ENCODE measurements around the gene ESRP2.

The ESRP2 gene

DNA sequence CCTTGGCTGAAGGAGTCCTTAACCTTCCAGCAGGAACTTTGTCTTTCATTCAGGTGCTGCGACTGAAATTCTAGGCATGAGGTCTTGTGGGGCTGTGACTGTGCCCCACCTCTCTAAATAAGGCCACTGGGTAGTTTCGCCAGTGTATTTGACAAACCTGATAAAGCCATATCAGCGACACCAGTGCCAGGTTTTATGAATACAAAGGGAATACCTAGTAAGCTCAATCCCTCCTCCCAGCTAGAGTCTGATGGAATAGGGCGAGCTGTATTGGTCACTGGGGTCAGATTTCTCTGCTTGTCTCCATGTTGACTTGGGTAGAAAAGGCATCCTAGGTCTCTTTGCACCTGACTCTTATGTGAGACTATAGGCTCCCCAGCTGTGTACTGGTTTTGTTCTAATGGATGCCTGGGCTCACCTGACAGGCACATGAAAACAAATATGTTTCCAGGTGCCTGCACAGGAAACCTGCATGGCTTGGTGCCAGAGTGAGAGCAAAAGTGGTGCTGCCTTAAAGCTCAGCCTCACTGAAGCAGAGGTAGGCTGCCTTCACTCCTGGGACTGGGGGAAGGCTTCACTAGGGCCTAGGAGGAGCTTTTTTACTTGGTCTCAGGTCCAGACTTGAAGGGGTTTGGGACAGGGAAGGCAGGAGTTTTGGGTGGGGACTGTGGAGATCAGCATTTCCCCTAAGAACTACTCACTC, 36.7 kb upstream of the ESRP2 start:
- DNase-seq (ENCODE audit: low spot score) = no peak
- no peak overlapping the region for H3K4me3 ChIP-seq
- H3K27ac ChIP-seq = no peak overlapping the region
- TF ChIP-seq, protein P1, sequence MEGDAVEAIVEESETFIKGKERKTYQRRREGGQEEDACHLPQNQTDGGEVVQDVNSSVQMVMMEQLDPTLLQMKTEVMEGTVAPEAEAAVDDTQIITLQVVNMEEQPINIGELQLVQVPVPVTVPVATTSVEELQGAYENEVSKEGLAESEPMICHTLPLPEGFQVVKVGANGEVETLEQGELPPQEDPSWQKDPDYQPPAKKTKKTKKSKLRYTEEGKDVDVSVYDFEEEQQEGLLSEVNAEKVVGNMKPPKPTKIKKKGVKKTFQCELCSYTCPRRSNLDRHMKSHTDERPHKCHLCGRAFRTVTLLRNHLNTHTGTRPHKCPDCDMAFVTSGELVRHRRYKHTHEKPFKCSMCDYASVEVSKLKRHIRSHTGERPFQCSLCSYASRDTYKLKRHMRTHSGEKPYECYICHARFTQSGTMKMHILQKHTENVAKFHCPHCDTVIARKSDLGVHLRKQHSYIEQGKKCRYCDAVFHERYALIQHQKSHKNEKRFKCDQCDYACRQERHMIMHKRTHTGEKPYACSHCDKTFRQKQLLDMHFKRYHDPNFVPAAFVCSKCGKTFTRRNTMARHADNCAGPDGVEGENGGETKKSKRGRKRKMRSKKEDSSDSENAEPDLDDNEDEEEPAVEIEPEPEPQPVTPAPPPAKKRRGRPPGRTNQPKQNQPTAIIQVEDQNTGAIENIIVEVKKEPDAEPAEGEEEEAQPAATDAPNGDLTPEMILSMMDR (IDR thresholded peaks at IDR 0.05) = no peak

DNA sequence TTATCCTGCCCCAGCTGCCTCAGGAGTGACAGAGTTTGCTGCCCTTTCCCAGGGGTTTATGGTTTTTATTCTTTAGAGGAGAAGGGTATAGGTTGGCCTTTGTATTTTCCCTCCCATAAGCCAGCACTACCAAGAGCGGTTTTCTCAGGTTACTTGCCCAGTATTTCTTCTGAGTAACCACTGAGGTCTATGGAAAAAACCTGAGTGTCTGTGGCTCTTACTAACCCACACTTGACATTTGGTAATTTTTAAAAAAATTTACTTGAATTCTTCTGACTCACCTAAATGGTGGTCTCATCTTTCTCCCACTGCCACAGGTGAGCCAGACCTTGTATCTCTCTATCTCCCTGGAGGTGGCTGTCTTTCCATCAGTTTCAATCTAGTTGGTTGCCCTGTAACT, 34.4 kb upstream of the ESRP2 start:
- TF ChIP-seq, protein P1 (IDR thresholded peaks at IDR 0.05) = no peak
- Histone ChIP-seq H3K27ac (no peak overlapping the region), H3K4me3 (no peak overlapping the region)
- no peak for DNase-seq (ENCODE audit: low spot score)

DNA sequence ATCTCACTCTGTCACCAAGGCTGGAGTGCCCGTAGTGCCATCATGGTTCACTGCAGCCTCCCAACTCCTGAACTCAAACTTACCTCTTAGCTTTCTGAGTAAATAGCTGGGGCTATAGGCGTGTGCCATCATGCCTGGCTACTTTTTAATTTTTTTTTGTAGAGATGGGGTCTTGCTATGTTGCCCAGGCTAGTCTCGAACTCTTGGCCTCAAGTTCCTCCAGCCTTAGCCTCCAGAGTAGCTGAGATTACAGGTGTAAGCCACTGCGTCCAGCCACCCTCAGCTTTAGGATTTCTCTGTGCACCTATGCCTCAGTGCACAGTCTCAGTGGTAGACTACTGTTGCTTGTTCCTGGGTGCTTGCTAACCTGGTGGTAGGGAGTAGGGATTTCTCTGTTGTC, 33.9 kb upstream of the ESRP2 start:
- H3K27ac ChIP-seq = no peak overlapping the region
- H3K4me3 ChIP-seq = no peak overlapping the region
- TF ChIP-seq, protein P1 (IDR thresholded peaks at IDR 0.05) = no peak
- DNase-seq (ENCODE audit: low spot score) = no peak

DNA sequence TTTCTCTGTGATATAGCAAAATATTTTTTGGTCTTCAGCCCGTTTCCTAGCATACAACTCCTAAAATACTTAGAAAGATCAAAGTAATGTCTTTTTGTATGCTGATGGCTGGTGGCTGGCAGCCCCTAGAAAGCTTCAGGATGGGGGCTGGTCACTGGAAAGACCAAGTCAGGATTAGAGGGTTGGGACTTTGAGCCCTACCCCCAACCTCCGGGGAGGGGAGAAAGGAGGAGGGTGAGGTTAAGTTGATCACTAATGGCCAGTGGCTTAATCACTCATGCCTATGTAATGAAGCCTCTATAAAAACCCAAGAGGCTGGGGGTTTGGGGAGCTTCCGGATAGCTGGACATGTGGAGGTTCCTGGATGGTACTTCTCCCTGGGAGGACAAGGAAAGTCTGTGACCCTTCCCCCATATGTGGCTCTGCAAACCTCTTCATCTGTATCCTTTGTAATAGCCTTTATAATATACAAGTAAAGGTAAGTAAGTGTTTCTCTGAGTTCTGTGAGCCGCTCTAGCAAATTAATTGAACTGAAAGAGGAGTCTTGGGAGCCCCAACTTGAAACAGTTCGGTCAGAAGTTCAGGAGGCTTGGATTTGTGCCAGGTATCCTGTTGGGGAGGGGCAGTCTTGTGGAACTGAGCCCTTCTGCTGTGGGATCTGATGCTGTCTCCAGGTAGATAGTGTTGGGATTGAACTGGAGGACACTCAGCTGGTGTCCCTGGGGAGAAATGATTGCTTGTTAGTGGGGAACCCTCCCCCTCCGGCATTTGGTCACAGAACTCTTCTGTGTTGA, 31.9 kb upstream of the ESRP2 start:
- H3K27ac ChIP-seq = no peak overlapping the region
- H3K4me3 ChIP-seq = no peak overlapping the region
- DNase-seq (ENCODE audit: low spot score) = no peak
- TF ChIP-seq, protein P1 (IDR thresholded peaks at IDR 0.05) = no peak

DNA sequence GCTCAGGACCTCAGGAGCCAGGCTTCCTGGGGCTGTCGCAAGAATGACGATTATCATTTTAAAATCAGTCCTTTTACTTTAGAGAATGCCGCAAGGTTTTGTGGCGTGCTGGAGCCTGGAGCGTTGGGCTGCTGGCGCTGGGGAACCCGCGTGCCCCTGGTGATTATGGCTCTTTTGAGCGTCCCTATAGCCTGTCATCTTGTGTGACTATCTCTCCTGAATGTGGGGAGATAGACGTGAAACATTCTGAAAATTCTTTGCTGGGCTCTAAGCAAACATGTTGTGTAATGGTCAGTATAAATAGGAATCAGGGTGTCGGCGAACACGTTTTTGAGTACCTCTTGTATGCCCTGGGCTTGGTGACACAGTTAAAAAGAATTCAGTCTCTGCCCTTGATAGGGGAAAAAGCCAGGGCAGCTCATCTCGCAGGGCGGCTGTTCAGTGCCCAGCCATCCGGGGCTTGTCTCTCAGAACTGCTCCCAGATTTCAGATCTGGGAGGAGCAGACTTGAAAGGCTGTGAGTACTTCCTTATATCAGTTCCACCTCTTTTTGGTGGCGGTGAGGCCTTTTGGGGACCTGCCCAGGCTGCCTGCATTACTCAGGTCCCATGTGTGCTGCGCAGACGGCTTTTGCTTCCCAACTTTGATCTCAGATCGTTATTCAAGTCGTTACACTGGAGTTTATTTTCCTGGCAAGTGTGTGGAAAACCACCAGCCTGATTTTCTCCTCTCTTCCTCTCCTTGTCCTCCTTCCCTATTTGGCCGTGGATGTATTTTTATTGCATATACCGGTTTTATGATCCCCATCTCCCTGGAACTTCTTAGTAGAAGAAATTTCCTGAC, 29.4 kb upstream of the ESRP2 start:
- Histone ChIP-seq H3K27ac (peak overlapping the region; percentile 90 to 96), H3K4me3 (peak overlapping the region; percentile 85)
- DNase-seq (ENCODE audit: low spot score) = no peak
- TF ChIP-seq, protein P1 (IDR thresholded peaks at IDR 0.05) = no peak

DNA sequence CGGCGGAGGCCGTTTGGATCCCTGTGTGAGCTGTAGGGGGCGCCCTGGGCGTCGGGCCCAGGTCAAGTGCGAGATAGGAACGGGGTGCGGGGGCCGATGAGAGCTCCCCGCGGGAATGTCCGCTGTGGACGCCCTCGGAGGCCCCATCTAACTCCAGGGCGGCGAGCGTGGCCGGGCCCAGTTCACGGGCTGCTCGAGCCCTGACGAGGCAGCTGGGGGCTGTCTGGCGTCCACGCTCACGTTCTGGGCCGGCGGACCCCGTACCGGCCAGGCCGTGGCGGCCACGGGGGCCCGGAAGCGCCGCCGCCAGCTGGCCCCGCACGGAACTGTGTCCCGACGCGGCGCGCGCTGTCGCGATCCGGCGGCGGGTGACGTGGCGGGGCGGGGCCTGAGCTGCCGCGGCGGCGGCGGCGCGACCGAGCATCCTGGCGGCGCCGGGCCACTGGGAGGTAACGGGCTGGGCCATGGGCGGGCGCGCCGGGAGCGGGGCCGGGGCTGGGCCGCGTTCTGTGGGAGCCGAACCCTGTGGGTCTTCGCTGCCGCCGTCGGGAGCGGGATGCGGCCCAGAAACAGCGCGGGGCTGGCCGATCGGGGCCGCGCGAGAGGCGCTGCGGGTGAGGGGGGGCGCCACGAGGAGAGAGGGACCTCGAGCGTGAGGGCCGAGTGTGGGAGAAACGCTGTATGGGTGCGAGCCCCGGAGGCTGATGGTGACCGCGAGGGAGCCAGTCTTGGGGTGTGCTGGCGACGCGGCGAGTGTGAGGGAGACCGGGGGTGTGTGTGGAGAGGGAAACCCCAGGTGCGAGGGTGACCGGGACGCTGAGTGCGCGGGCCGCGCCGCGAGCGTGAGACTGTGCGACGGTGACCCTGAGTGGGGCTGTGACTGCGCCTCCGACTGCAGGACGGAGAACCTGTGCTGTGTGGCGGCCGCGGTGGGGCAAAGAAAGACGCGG, 28.5 kb upstream of the ESRP2 start, which contains the start of gene SLC7A6:
Gene SLC7A6 (plus strand): TSS at position 399 of the 950 bp plus-strand sequence. CDS start 10,201 bp downstream, outside the sequence.
- Histone ChIP-seq H3K4me3 (peak within 1 kb of the TSS; percentile 85), H3K27ac (peak within 1 kb of the TSS; percentile 90 to 96)
- TF ChIP-seq, protein P1 (IDR thresholded peaks at IDR 0.05) = peak; percentile 55
- no peak for DNase-seq (ENCODE audit: low spot score)

Measured in coronary artery (tissue), 2 donors.